Upper lobe of left lung (tissue), 6 donors: ENCODE measurements around the gene PXN. TPM values are rescaled to one million over a fixed set of nuclear protein-coding genes. Genes with fewer than 3 reads are reported as not detected.

Experiments
- ATAC-seq, 2 donors: fragments of 200-7000 bp; cut with Tn5 transposase; one replicate each; pipeline ENCODE4 v1.9.1; 2022; ENCODE audit warnings: mild to moderate bottlenecking in 2 of 2, moderate library complexity in 2 of 2; ENCODE audit not compliant: low FRiP score in 2 of 2
- DNase-seq, 2 donors: peaks; one replicate each; pipeline ENCODE4 v3.0.0-alpha.2; 2019 to 2020
- H3K27ac ChIP-seq, 4 donors: fragments of 200-600 bp; sonication (generic); one replicate each; pipeline ENCODE4 v1.5.1; 2016 to 2019
- H3K27me3 ChIP-seq, 4 donors: fragments of 200-600 bp; sonication (generic); one replicate each; pipeline ENCODE4 v1.5.1; 2017 to 2019
- H3K36me3 ChIP-seq, 4 donors: fragments of 200-600 bp; sonication (generic); one replicate each; pipeline ENCODE4 v1.5.1; 2016 to 2019
- H3K4me1 ChIP-seq, 4 donors: fragments of 200-600 bp; sonication (generic); one replicate each; pipeline ENCODE4 v1.5.1; 2018 to 2019
- H3K4me3 ChIP-seq, 4 donors: fragments of 200-600 bp; sonication (generic); one replicate each; pipeline ENCODE4 v1.5.1; 2017 to 2019; ENCODE audit warnings: mild to moderate bottlenecking in 2 of 4, moderate library complexity in 1 of 4
- H3K9me3 ChIP-seq, 4 donors: fragments of 200-600 bp; sonication (generic); one replicate each; pipeline ENCODE4 v1.5.1; 2018 to 2019
- CTCF ChIP-seq, 6 experiments: fragments of 450-650 bp in 4 of 6; fragments of 200-600 bp in 2 of 6; sonication (generic) in 2 of 6; IDR thresholded peaks; one replicate each; pipeline ENCODE4 v1.5.1; 2016 to 2019; ENCODE audit warnings: antibody characterized with exemption in 6 of 6
- EP300 ChIP-seq, 4 donors: sonication (generic); formaldehyde crosslinking; IDR thresholded peaks; one replicate each; pipeline ENCODE4 v1.5.1; 2017; ENCODE audit warnings: antibody characterized with exemption in 4 of 4, control low read depth in 2 of 4
- POLR2A ChIP-seq, 4 donors: fragments of 450-650 bp; IDR thresholded peaks; one replicate each; pipeline ENCODE4 v1.5.1; 2016 to 2017; ENCODE audit warnings: antibody characterized with exemption in 4 of 4, mild to moderate bottlenecking in 2 of 4
- POLR2AphosphoS5 ChIP-seq, 2 donors: sonication (generic); formaldehyde crosslinking; IDR thresholded peaks; one replicate each; pipeline ENCODE4 v1.5.1; 2017; ENCODE audit warnings: antibody characterized with exemption in 2 of 2
- WGBS, 2 donors: methylation state at CpG; one replicate each; pipeline ENCODE4 v1.1.5; 2017 to 2018; 5-methylcytosine and 5-hydroxymethylcytosine counted together
- total RNA-seq, 6 donors: library from RNA; depleted of rRNA in 4 of 6; stranded (reverse); fragments of >200 nt in 4 of 6; gene quantifications; one replicate each; pipeline versions ENCODE4 v1.1.0 to v1.2.1, GENCODE V29; 2016 to 2021
- donor health status: DM: no; HTN: no; CAD: no; lungs with moderate emphysema.
- donor health status: DM: no; HTN: yes; CAD: no; lungs with severe emphysema.

PXN gene
- total RNA-seq, 6 donors from 2014 or later, result 67.8 to 210 (median 116) TPM

- Histone ChIP-seq H3K4me3 (peak overlapping the region; percentile 45 to 61 (median 58)), H3K36me3 (no peaks in the 10 kb centered on the region), H3K9me3 (no peaks in the 10 kb centered on the region), H3K4me1 (peaks cover 5 to 20% (median 9%) of the 10 kb centered on the region in 4 donors), H3K27ac (peak overlapping the region; percentile 95 to 98 (median 97)), H3K27me3 (no peaks in the 10 kb centered on the region)
- TF ChIP-seq POLR2A (IDR thresholded peaks at IDR 0.05), result no peak
- no peak for TF ChIP-seq CTCF (IDR thresholded peaks at IDR 0.05)
- no peak for TF ChIP-seq POLR2AphosphoS5 (IDR thresholded peaks at IDR 0.05)
- TF ChIP-seq EP300 (IDR thresholded peaks at IDR 0.05), result no peak
- WGBS, 2 donors, result 0 to 1% methylated on average over 14 to 17 of the region's 17 CpGs
- DNase-seq, result peak in 1 of 2 donors; percentile 82
- ATAC-seq, result no peak
These were observed 26.8 kb upstream of the PXN start for GRCh38 chr12:120292411-120292660.

GRCh38 chr12:120290609-120291305 is 25.2 kb upstream of the PXN start:
- peak in 1 of 2 donors; percentile 82 for DNase-seq

GRCh38 chr12:120287491-120287890 is 22.0 kb upstream of the PXN start:
- ATAC-seq, result no peak
- WGBS, 2 donors, result 87 to 91% methylated on average over 12 of the region's 12 CpGs
- no peaks in the 10 kb centered on the region for H3K9me3 ChIP-seq
- H3K4me1 ChIP-seq, result peaks cover 5 to 14% (median 9%) of the 10 kb centered on the region in 4 donors
- no peaks in the 10 kb centered on the region for H3K36me3 ChIP-seq
- peak overlapping the region in 1 of 4 donors; percentile 19 for H3K27ac ChIP-seq
- no peak for DNase-seq
- TF ChIP-seq EP300 (IDR thresholded peaks at IDR 0.05), result no peak
- TF ChIP-seq POLR2A (IDR thresholded peaks at IDR 0.05), result no peak
- TF ChIP-seq POLR2AphosphoS5 (IDR thresholded peaks at IDR 0.05), result no peak
- H3K27me3 ChIP-seq, result no peaks in the 10 kb centered on the region
- no peak overlapping the region for H3K4me3 ChIP-seq

More at GRCh38 chr12:120290609-120291305, 25.2 kb upstream of the PXN start:
- Histone ChIP-seq H3K27ac (peak overlapping the region; percentile 95 to 98 (median 97)), H3K4me1 (peaks cover 5 to 20% (median 9%) of the 10 kb centered on the region in 4 donors), H3K36me3 (no peaks in the 10 kb centered on the region), H3K27me3 (no peaks in the 10 kb centered on the region), H3K4me3 (peak overlapping the region in 3 of 4 donors; percentile 28 to 61 (median 35)), H3K9me3 (no peaks in the 10 kb centered on the region)
- peak in 1 of 2 donors; percentile 66 for ATAC-seq
- WGBS, 2 donors, result 19 to 27% methylated on average over 18 to 22 of the region's 22 CpGs
- TF ChIP-seq EP300 (IDR thresholded peaks at IDR 0.05) (no peak), POLR2A (IDR thresholded peaks at IDR 0.05) (peak in 1 of 4 donors; percentile 34), POLR2AphosphoS5 (IDR thresholded peaks at IDR 0.05) (peak in 1 of 2 donors; percentile 37), CTCF (IDR thresholded peaks at IDR 0.05) (no peak)

- Histone ChIP-seq H3K27me3 (no peaks in the 10 kb centered on the region), H3K4me3 (no peak overlapping the region), H3K9me3 (no peaks in the 10 kb centered on the region), H3K27ac (peak overlapping the region in 1 of 4 donors; percentile 19), H3K36me3 (no peaks in the 10 kb centered on the region), H3K4me1 (peaks cover 5 to 14% (median 9%) of the 10 kb centered on the region in 4 donors)
- WGBS, 2 donors, result 54 to 59% methylated on average over 6 to 7 of the region's 7 CpGs
- TF ChIP-seq CTCF (IDR thresholded peaks at IDR 0.05), result no peak
- TF ChIP-seq EP300 (IDR thresholded peaks at IDR 0.05), result no peak
- no peak for TF ChIP-seq POLR2A (IDR thresholded peaks at IDR 0.05)
- no peak for TF ChIP-seq POLR2AphosphoS5 (IDR thresholded peaks at IDR 0.05)
- DNase-seq, result no peak
- no peak for ATAC-seq
These were observed 21.4 kb upstream of the PXN start for GRCh38 chr12:120286768-120287490.

DNA sequence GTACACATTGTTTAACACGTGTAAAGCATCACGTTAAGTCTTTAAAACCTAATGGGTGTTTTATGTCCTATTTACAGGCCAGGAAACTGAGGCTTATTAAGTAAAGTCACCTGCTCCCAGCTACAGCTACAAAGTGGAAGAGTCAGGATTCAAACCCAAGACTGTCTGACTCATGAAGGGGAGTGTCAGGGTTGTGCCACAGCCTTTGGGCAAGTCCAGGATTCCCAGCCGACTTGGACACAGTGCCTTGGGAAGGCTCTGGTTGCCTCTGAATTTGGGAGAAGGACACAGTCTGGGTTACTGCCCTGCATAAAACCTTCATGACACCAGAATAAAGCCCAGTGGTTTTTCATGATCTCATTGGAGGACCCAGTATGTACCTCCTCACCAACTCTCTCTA is 18.9 kb upstream of the PXN start:
- H3K27ac ChIP-seq, result no peak overlapping the region
- TF ChIP-seq POLR2AphosphoS5 (IDR thresholded peaks at IDR 0.05) (no peak), CTCF (IDR thresholded peaks at IDR 0.05) (no peak), EP300 (IDR thresholded peaks at IDR 0.05) (no peak), POLR2A (IDR thresholded peaks at IDR 0.05) (no peak)
- no peaks in the 10 kb centered on the region for H3K4me1 ChIP-seq
- ATAC-seq (no peak), DNase-seq (no peak)
- no peak overlapping the region for H3K4me3 ChIP-seq
- no peaks in the 10 kb centered on the region for H3K36me3 ChIP-seq
- H3K27me3 ChIP-seq, result no peaks in the 10 kb centered on the region
- no peaks in the 10 kb centered on the region for H3K9me3 ChIP-seq
- WGBS, 2 donors, result 70 to 85% methylated on average over 3 of the region's 3 CpGs
